SK-N-SH (cell line): ENCODE results near the gene ZDHHC16. TPM values are rescaled to one million over a fixed set of nuclear protein-coding genes. Genes with fewer than 3 reads are reported as not detected.

Source experiments
- CTCF ChIA-PET: fragments of 300-600, 350-600 bp; formaldehyde crosslinking; extraction: SDS; loops from one replicate; lab custom pipeline; 2021; lab: Yijun Ruan, JAX
- POLR2A ChIA-PET: fragments of 350-600 bp; sonication (Branson Sonifier 250); formaldehyde crosslinking; extraction: SDS; loops from one replicate; lab custom pipeline; 2020; ENCODE audit warnings: antibody characterized with exemption, inconsistent platforms; lab: Yijun Ruan, JAX
- DNase-seq: peaks from one replicate; pipeline ENCODE4 v3.0.0; 2012
- H2AFZ ChIP-seq: fragments of 200-600 bp; sonication (generic); 2 replicates; pipeline ENCODE4 v1.8.1; 2016; ENCODE audit warnings: antibody characterized with exemption, mild to moderate bottlenecking, low read depth
- H3F3A ChIP-seq: fragments of 200-600 bp; sonication (generic); replicated peaks from 2 replicates; pipeline ENCODE3; 2016; ENCODE audit warnings: antibody characterized with exemption, mild to moderate bottlenecking; ENCODE audit not compliant: insufficient read depth
- H3K27ac ChIP-seq, 2 experiments: fragments of 200-500 bp in 1 of 2; fragments of 200-600 bp in 1 of 2; sonication (Bioruptor generic) in 1 of 2; sonication (generic), shearing (Covaris generic) in 1 of 2; 2 replicates each; pipeline versions ENCODE4 v1.5.1 to v1.6.1; 2014 to 2016; ENCODE audit warnings: low read depth in 2 of 2, inconsistent platforms in 1 of 2, low read length in 1 of 2, mild to moderate bottlenecking in 1 of 2, mixed read lengths in 1 of 2
- H3K27me3 ChIP-seq: fragments of 200-600 bp; sonication (generic), shearing (Covaris generic); 2 replicates; pipeline ENCODE4 v1.6.1; 2016; ENCODE audit warnings: mixed run types; ENCODE audit not compliant: insufficient read depth
- H3K36me3 ChIP-seq, 2 experiments: fragments of 200-500 bp in 1 of 2; fragments of 200-600 bp in 1 of 2; sonication (Bioruptor generic) in 1 of 2; sonication (generic) in 1 of 2; replicated peaks in 1 of 2; 2 replicates each; pipeline versions ENCODE3 to v1.5.1; 2014 to 2016; ENCODE audit warnings: low read length in 1 of 2, mild to moderate bottlenecking in 1 of 2; ENCODE audit not compliant: insufficient read depth in 2 of 2, control insufficient read depth in 1 of 2
- H3K4me1 ChIP-seq, 2 experiments: fragments of 200-500 bp in 1 of 2; fragments of 200-600 bp in 1 of 2; sonication (Bioruptor generic) in 1 of 2; sonication (generic), shearing (Covaris generic) in 1 of 2; 2 replicates each; pipeline versions ENCODE4 v1.5.1 to v1.6.1; 2014 to 2016; ENCODE audit warnings: low read depth in 1 of 2, low read length in 1 of 2, mixed run types in 1 of 2; ENCODE audit not compliant: insufficient read depth in 2 of 2, control insufficient read depth in 1 of 2
- H3K4me2 ChIP-seq: fragments of 200-600 bp; sonication (generic), shearing (Covaris generic); 2 replicates; pipeline ENCODE4 v1.6.1; 2017; ENCODE audit warnings: mixed run types
- H3K4me3 ChIP-seq, 2 experiments: fragments of 200-500 bp in 1 of 2; fragments of 200-600 bp in 1 of 2; sonication (Bioruptor generic) in 1 of 2; sonication (generic), shearing (Covaris generic) in 1 of 2; 2 replicates each; pipeline versions ENCODE4 v1.5.1 to v1.8.1; 2014 to 2016; ENCODE audit warnings: low read depth in 2 of 2, inconsistent platforms in 1 of 2, low read length in 1 of 2, mild to moderate bottlenecking in 1 of 2, mixed read lengths in 1 of 2, moderate library complexity in 1 of 2
- H3K79me2 ChIP-seq: fragments of 200-600 bp; sonication (generic); 2 replicates; pipeline ENCODE4 v1.8.1; 2017; ENCODE audit warnings: mild to moderate bottlenecking; ENCODE audit not compliant: insufficient read depth
- H3K9ac ChIP-seq: fragments of 200-600 bp; sonication (generic); 2 replicates; pipeline ENCODE4 v1.6.1; 2017; ENCODE audit warnings: mixed run types
- H3K9me2 ChIP-seq: fragments of 200-600 bp; sonication (generic); 2 replicates; pipeline ENCODE4 v1.6.1; 2017; ENCODE audit warnings: mixed run types
- H3K9me3 ChIP-seq: fragments of 200-600 bp; sonication (generic); 2 replicates; pipeline ENCODE4 v1.6.1; 2017; ENCODE audit warnings: mixed run types, mild to moderate bottlenecking, moderate library complexity
- H4K20me1 ChIP-seq: fragments of 200-600 bp; sonication (generic); 2 replicates; pipeline ENCODE4 v1.6.1; 2017; ENCODE audit warnings: mild to moderate bottlenecking, mixed run types; ENCODE audit not compliant: insufficient read depth
- CHD2 ChIP-seq: fragments of 150-350 bp; IDR thresholded peaks from 2 replicates; pipeline ENCODE4 v1.6.1; 2018; ENCODE audit warnings: low read length; ENCODE audit not compliant: partially characterized antibody
- CTCF ChIP-seq: fragments of 200-600 bp; sonication (generic); IDR thresholded peaks from 2 replicates; pipeline ENCODE4 v1.6.1; 2017; ENCODE audit warnings: antibody characterized with exemption, mild to moderate bottlenecking, moderate library complexity
- ELF1 ChIP-seq: IDR thresholded peaks from 2 replicates; pipeline ENCODE4 v1.4.0; 2012
- EZH2phosphoT487 ChIP-seq: fragments of 200-600 bp; sonication (generic); IDR thresholded peaks from 2 replicates; pipeline ENCODE4 v1.6.1; 2017; ENCODE audit warnings: low read depth, mixed run types, mild to moderate bottlenecking, antibody characterized with exemption, moderate library complexity, borderline replicate concordance
- FOXJ3 ChIP-seq: sonication (generic); formaldehyde crosslinking; IDR thresholded peaks from 2 replicates; pipeline ENCODE4 v1.5.1; 2020; ENCODE audit warnings: mild to moderate bottlenecking, missing genetic modification reagents
- FOXM1 ChIP-seq: IDR thresholded peaks from 2 replicates; pipeline ENCODE4 v1.4.0; 2012; ENCODE audit warnings: low read depth, mild to moderate bottlenecking
- GABPA ChIP-seq: IDR thresholded peaks from 2 replicates; pipeline ENCODE4 v1.4.0; 2012; ENCODE audit warnings: low read depth, mild to moderate bottlenecking
- MAX ChIP-seq: IDR thresholded peaks from 2 replicates; pipeline ENCODE4 v1.4.0; 2012; ENCODE audit warnings: low read depth
- MEF2A ChIP-seq: IDR thresholded peaks from 2 replicates; pipeline ENCODE4 v1.4.0; 2012; ENCODE audit warnings: low read depth, borderline replicate concordance
- MXI1 ChIP-seq: IDR thresholded peaks from 2 replicates; pipeline ENCODE4 v1.6.1; 2012; ENCODE audit warnings: mild to moderate bottlenecking, low read depth, low read length, improper control_type of control experiment
- POLR2AphosphoS5 ChIP-seq: IDR thresholded peaks from 2 replicates; pipeline ENCODE4 v1.6.1; 2012; ENCODE audit warnings: low read depth, low read length
- TAF1 ChIP-seq: IDR thresholded peaks from 2 replicates; pipeline ENCODE4 v1.6.1; 2012; ENCODE audit warnings: low read depth, mild to moderate bottlenecking, low read length, moderate library complexity, borderline replicate concordance
- YY1 ChIP-seq: IDR thresholded peaks from 2 replicates; pipeline ENCODE4 v1.4.0; 2012; ENCODE audit warnings: low read depth, mild to moderate bottlenecking
- WGBS: methylation state at CpG from one replicate; pipeline ENCODE4 v1.1.6; 2017; ENCODE audit warnings: low lambda C conversion rate; 5-methylcytosine and 5-hydroxymethylcytosine counted together
- polyA plus RNA-seq, 3 experiments: library from polyadenylated mRNA; depleted of rRNA; stranded (reverse); fragments of >200 nt; gene quantifications; 2 replicates each; pipeline ENCODE4 v1.2.3, GENCODE V29; 2012
- TF ChIP-seq, protein P1 (sequence below): IDR thresholded peaks from 2 replicates; pipeline ENCODE4; 2012

The ZDHHC16 gene
- polyA plus RNA-seq, 1 of the 3 experiments (the other 2 are of a cell fraction), result 71.5 TPM

- Histone ChIP-seq H3K4me2 (peak overlapping the region; percentile 94), H3K79me2 (peaks cover 68% of the 10 kb centered on the region), H3F3A (peaks cover 56% of the 10 kb centered on the region), H3K27ac (peak overlapping the region; percentile 69 to 93), H3K9me2 (no peaks in the 10 kb centered on the region), H3K27me3 (no peaks in the 10 kb centered on the region), H3K36me3 (peaks cover 26 to 39% of the 10 kb centered on the region in 2 experiments), H2AFZ (no peak overlapping the region), H3K4me1 (peaks cover 14 to 28% of the 10 kb centered on the region in 2 experiments; a peak in 3 of 4 replicates), H3K9me3 (no peaks in the 10 kb centered on the region), H4K20me1 (peaks cover 16% of the 10 kb centered on the region), H3K9ac (peak overlapping the region; percentile 93), H3K4me3 (peak overlapping the region; percentile 61 to 99)
- TF ChIP-seq YY1 (peak; percentile 62; the same call in 1 of the 2 replicates), EZH2phosphoT487 (no peak)
- DNase-seq, result peak; percentile 33
- ChIA-PET CTCF (interaction anchor here (1.0 to 1.5 kb wide), 3 partner anchors 10 to 27 kb away, joined by 3 to 6 read pairs (median 4); no protein-coding TSS in a partner anchor), POLR2A (no interaction called here)
- 8% methylated on average over 9 of the region's 9 CpGs for WGBS
Observed at GRCh38 chr10:97427571-97428179, 18.3 kb upstream of the ZDHHC16 start.

GRCh38 chr10:97428572-97428981 lies 17.4 kb upstream of the ZDHHC16 start:
- Histone ChIP-seq H3K4me3 (peak overlapping the region; percentile 61 to 99), H3K79me2 (peaks cover 68% of the 10 kb centered on the region), H3K4me2 (peak overlapping the region; percentile 94), H3K27me3 (no peaks in the 10 kb centered on the region), H3K9me2 (no peaks in the 10 kb centered on the region), H3K27ac (peak overlapping the region; percentile 69 to 93; a peak in 3 of 4 replicates), H4K20me1 (peaks cover 16% of the 10 kb centered on the region), H3K4me1 (peaks cover 14 to 22% of the 10 kb centered on the region in 2 experiments; a peak in 3 of 4 replicates), H3K9ac (peak overlapping the region; percentile 93), H3K36me3 (peaks cover 29 to 42% of the 10 kb centered on the region in 2 experiments), H3K9me3 (no peaks in the 10 kb centered on the region), H3F3A (peaks cover 52% of the 10 kb centered on the region), H2AFZ (no peak overlapping the region; the same call in 1 of the 2 replicates)
- TF ChIP-seq ELF1 (0 out of 2 replicates have a peak, but pooled peaks have one; percentile 32), YY1 (no peak), CTCF (no peak), MEF2A (no peak), POLR2AphosphoS5 (peak; percentile 33; the same call in 1 of the 2 replicates)
- 53% methylated on average over 4 of the region's 4 CpGs for WGBS
- DNase-seq, result no peak
- POLR2A ChIA-PET, result no interaction called here
- CTCF ChIA-PET, result interaction anchor here (1.2 to 1.5 kb wide), 2 partner anchors 22 to 28 kb away, joined by 4 to 6 read pairs; no protein-coding TSS in a partner anchor

- no peak overlapping the region for H3K4me2 ChIP-seq
- no peak for DNase-seq
- peaks cover 47% of the 10 kb centered on the region for H3F3A ChIP-seq
- no peaks in the 10 kb centered on the region for H3K27me3 ChIP-seq
- ChIA-PET POLR2A (interaction anchor here (0.9 kb wide), 1 partner anchor 11 kb away, joined by 3 read pairs; no protein-coding TSS in a partner anchor), CTCF (interaction anchor here (0.7 to 1.6 kb wide), 3 partner anchors 26 to 139 kb away, joined by 3 to 5 read pairs (median 3); partner anchors contain the start of gene ANKRD2)
- H3K36me3 ChIP-seq, result peaks cover 53 to 67% of the 10 kb centered on the region in 2 experiments
- no peaks in the 10 kb centered on the region for H3K9me3 ChIP-seq
- H4K20me1 ChIP-seq, result peaks cover 8% of the 10 kb centered on the region
- H2AFZ ChIP-seq, result no peak overlapping the region
- peaks cover 25% of the 10 kb centered on the region for H3K79me2 ChIP-seq
- no peak overlapping the region for H3K9ac ChIP-seq
- 0 out of 4 replicates have a peak, but pooled peaks cover 0 to 8% of the 10 kb centered on the region in 2 experiments for H3K4me1 ChIP-seq
- H3K27ac ChIP-seq, result no peak overlapping the region
- H3K9me2 ChIP-seq, result no peaks in the 10 kb centered on the region
- H3K4me3 ChIP-seq, result no peak overlapping the region
- TF ChIP-seq EZH2phosphoT487, result no peak
- no peak for TF ChIP-seq POLR2AphosphoS5
- TF ChIP-seq, protein P1, sequence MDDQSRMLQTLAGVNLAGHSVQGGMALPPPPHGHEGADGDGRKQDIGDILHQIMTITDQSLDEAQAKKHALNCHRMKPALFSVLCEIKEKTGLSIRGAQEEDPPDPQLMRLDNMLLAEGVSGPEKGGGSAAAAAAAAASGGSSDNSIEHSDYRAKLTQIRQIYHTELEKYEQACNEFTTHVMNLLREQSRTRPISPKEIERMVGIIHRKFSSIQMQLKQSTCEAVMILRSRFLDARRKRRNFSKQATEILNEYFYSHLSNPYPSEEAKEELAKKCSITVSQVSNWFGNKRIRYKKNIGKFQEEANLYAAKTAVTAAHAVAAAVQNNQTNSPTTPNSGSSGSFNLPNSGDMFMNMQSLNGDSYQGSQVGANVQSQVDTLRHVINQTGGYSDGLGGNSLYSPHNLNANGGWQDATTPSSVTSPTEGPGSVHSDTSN, result no peak
- no peak for TF ChIP-seq CHD2
- TF ChIP-seq GABPA, result no peak
- no peak for TF ChIP-seq MAX
- TF ChIP-seq FOXJ3, result no peak
- no peak for TF ChIP-seq CTCF
- TF ChIP-seq MXI1, result no peak
- TF ChIP-seq FOXM1, result no peak
- no peak for TF ChIP-seq TAF1
Observed at GRCh38 chr10:97434055-97434454, 11.9 kb upstream of the ZDHHC16 start.
